HG02571 (cell line): ENCODE measurements around the gene POT1.

Experiments
- ATAC-seq: cut with Tn5 transposase; IDR thresholded peaks from one replicate; pipeline ENCODE4 v1.9.1; 2021; ENCODE audit warnings: mild to moderate bottlenecking, moderate library complexity; ENCODE audit not compliant: unreplicated experiment

POT1 gene

DNA sequence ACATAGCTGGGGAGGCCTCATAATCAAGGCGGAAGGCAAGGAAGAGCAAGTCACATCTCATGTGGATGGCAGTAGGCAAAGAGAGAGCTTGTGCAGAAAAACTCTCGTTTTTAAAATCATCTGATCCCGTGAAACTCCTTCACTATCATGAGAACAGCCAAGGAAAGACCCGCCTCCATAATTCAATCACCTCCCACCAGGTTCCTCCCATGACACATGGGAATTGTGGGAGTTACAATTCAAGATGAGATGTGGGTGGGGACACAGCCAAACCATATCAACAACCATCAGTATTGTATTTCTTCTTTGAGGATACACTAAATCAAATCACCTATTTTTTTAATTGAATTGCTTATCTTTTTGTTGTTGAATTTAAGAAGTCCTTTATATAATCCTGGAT is 16.7 kb downstream of the POT1 start:
- ATAC-seq: no peak

DNA sequence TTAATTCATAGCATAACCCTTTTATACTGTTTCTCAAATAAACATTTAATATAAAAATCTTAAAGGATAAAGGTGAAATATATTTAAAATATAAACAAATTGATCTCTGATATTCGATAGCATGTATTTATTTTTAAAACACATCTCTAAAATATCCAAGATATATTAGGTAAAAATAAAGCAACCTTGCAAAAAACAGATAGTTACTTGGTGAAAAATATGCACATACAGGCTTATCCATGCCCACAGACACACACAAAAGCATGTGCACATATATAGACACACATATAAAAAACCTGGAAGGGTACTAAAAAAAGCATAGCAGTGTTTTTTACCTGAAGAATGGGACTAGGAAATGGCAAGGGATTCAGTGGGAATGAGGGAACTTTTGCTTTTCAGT is 19.8 kb downstream of the POT1 start:
- no peak for ATAC-seq

DNA sequence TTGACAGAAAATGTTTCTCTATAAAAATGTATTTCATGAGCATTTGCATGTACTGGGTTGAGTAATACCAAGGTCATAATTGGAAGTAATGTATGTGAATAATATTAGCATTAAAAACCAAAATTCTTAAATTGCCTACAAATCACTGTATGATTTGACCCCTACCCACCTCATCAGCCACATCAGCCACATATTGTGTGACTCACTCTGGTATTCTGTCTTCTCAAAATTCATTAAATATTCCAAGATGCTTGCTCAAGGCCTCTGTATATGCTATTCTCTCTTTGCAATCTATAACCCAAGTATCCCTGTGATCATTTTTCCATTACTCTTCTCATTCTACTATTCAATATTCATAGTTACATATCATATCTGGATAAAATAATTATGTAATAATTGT is 21.4 kb downstream of the POT1 start:
- ATAC-seq: no peak

DNA sequence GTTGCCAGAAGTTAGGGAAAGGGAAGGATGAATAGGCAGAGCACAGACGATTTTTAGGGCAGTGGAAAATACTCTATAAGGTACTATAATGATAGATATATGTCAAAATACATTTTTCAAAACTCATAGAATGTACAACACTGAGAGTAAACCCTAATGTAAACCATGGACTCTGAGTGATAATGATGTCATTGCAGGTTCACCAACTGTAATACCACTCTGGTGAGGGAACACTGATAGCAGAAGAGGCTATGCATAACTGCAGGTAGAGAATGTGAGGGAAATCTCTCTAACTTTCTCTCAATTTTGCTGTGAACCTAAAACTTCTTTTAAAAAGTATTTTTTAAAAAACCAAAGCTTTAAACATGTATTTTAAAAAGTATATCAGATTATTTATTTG is 22.1 kb downstream of the POT1 start:
- no peak for ATAC-seq

DNA sequence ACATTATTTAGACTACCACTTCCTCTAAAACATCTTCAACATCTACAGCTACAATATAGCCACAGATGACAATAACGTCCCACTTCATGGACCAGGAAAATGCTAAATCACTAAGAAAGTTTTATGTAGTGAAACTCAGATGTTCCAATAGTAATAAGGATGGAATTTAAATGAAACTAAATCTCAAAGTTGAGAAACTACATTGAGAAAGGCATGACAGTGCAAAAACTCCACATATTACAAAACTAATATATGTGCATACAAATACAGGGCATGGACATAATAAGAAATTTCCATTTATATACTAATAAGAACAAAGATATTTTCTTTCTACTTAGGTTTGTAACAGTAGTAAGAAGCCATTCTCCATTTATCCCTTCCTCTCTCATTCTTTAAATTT is 31.1 kb downstream of the POT1 start:
- ATAC-seq: no peak

DNA sequence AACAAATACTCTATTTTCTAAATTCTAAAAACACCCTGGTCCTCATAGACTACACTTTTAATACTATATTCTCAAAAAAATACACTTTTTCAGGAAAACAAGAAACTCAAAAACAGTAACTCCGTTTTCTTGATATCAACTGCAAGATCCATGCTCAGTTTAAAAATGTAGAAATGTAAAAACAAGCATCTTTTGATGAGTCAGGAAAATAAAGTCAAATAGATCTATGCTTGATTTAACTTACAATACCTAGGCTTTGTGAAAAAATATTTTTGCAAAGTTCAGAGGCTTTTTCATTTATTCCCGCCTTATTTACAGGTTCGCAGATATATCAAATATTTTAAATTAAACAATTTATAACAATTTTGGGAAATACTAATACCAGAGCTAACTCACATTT is 33.6 kb downstream of the POT1 start:
- ATAC-seq: no peak

DNA sequence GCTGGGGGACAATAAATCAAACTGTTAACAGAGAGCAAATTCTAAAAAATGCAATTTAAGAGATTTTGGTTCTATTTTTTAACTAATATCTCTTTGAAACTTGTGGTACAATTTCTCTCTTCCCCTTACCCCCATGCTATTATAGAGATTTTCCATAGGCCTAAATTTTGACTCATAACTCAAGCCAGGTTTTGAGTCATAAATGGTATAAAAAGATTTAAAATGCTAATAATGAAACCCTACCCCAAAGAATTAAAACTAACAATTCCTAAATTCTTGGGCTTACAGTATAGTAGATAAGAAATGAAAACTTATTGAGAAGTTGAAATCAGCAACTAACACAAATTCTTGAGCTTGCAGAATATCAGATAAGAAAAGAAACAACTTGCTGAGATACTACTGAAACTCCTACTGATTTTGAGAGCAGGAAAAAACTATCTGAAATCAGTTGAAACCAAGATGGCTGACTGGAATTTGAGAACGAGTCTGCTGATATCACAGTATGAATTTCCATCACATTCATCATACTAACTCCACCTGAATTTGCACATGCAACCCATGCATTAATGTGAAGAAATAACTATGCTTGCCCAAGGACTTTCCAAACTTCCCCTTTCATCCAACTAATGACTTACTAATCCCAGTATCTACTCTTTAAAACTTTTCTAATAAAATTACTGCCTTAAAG is 36.3 kb downstream of the POT1 start:
- ATAC-seq: peak; percentile 64

DNA sequence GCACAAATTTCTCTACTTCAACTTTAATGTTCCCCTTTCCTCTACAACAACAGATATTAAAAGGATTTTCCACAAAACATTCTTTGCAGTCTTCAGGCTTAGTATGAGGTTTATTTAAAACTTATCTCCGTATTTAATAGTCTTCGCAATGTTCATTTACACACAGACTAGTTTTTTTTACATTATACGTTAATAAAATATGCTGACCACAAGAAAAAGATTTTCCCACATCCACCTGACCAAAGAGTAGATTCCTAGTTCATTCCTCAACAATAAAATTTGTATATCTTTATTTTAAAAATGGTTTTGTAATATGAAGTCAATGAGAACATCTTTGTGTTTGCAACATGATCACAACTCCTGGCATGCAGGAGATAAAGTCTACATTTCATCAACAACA is 42.4 kb downstream of the POT1 start:
- no peak for ATAC-seq

DNA sequence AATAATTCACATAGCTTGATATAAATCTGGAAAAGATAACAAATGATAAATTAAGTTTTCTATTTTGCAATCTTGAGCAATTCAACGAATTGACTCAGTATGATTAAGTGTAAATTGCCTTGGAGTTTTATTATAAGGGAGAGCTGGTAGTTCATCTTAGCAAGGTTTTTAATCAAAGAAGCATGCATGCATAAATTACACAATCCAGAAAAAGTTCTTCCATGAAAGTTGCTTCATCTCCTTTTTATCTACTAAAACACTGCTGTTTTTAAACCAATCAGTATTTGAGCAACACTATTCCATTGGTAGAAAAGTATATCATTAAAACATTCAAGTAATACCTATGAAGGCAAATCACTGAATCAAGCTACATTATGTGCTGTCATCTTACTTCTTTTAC is 47.6 kb downstream of the POT1 start:
- no peak for ATAC-seq

DNA sequence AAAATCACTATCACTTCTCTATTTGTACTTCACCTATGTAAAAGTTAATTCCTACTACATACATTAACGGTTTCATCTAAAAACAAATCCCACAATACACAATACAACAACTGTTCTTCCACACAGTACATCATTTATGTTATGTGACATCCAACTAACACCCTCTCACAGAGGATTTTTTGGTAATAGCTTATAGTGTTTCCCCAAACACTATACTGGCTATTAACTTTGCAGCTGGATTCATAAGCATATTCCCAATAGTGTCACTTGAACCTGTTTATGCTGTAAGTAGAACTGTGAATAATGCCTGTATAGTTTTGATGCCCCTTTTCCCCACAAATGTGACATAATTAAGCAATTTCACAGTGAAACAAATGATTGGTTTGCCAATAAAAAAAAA is 49.9 kb downstream of the POT1 start:
- no peak for ATAC-seq

DNA sequence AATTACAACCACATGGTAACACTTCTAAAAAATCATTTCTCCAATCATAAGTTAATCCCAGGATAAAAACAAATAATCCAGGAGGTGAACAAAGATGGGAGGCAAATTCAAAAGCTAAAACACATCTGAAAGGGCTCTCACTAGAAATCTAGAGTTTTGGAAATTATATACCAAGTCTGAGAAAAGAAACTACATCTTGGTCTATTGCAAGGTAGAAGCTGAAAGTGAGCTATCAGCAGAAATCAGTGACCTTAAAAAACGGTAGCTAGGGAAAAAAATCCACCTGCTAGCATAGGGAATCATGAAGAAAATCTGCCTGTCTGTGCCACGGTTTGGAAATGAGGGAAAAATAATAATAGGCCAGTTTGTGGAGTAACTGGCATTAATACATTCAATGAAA is 50.5 kb downstream of the POT1 start:
- ATAC-seq: no peak

DNA sequence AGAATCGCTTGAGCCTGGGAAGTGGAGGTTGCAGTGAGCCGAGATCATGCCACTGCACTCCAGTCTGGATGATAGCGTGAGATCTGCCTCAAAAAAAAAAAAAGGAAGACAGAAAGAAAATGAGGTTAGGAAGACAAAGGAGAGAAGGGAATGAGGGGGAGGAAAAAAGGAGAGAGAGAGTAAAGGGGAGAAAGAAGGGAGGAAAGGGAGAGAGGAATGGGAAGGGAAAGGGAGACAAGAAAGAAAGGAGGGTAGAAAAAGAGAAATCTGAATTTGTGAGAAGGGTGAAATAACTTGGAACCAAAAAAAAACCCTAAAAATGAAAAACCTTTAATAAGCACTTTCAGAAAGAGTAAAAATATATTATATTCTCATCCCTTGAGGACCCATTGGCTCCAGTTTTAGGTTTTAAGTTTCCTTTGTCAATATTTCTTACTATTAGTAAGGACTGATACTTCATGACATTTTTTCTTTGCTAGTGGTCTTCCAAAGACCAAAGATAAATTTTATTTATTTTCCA is 54.9 kb downstream of the POT1 start:
- ATAC-seq: no peak

DNA sequence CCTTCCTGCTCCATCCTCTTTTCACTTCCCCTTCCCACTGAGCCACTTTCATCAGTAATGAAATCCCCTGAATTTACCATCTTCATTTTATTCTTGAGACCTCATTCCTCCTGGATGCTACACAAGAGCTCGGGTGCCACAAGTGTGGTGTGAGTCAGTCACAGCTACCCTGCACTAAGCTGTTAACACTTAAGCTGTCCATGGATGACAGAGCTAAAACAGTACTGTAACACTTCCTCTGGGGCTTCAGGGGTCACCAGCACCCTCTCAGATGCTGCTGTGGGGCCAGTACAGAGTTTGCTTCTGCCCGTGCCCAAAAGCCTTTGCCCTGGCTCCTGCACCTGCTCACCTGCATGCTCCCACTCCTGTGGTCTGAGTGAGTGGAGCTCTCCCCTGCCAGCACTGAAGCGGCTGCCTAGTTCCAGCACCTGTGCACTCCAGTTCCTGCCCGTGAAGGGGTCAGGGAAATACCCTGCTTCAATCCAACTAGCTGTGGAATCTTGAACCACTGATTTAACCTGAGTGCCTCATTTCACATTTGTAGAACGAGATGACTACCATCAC is 71.9 kb downstream of the POT1 start:
- no peak for ATAC-seq

DNA sequence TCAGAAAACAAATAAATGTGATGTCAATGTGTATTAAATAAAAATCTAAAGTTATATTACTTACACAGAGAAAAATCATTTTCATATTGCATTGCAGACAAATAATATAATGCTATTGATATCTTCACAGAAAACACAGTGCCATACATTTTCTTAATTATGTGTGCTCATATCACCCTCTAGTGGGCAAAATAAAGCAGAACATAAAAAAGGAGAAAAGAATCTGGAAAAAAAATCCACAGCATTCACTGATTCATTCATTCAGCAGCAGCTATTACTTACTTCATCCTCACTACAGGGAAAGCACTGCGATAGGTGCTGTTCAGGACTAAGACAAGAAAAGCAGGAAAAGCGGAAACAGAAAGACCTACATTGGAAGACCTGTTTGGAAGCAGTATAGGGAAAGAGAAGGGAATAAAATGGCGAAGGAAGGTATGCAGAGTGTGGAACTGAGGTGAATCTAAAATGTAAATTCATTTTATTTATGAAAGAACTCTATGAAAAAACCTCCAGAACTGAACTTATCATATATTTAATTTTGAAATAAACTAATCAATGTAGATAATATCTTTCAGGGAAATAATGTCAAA is 73.2 kb downstream of the POT1 start:
- no peak for ATAC-seq

DNA sequence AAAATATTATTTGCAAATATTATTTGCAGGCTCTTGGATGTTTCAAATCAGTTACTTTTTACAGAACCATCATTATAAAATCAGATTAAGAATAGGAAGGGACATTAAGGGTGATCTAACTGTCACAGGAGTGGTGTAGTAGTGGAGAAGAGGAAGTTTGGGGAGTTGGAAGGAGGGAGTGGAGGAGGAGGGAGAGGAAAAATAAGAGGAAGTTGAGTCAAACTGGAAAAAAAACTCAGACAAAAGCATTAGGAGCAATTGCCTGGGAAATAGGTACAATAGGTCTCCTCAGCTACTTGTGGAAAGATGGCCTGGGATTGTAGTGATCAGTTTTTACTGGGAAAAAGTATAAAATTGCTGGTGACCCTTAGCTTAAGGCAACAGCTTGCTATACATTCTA is 86.3 kb downstream of the POT1 start:
- ATAC-seq: no peak

DNA sequence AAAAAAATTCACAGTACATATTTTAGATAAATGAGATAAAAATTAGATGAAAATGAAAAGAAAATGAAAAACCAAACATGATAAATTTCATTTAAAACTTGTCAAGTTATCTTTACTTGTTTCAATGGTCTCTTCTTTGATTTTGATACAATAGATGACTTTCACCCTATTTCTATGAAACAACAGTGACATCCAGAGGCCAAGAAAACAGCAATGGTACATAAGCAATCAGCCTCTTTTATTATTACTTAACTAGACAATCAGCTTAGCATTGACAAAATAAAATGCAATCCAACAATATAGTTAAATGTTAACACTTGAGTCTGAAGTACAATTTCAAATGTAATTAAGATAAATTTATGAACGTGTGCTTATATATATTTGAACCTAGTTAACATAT is 89.2 kb downstream of the POT1 start:
- no peak for ATAC-seq

DNA sequence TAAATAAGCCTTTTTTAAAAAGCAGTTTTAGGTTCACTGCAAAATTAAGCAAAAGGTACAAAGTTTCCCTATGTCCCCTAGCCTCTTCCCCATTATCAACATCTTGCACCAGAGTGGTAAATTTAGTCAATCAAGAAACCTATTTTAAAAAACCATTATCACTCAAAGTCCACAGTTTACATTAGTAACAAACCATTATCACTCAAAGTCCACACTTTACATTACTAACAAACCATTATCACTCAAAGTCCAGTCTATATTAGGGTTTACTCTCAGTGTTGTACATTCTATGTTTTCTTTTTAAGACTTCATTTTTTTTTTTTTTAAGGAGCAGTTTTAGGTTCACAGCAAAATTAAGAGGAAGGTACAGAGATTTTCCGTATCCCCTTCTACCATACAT is 89.9 kb downstream of the POT1 start:
- no peak for ATAC-seq

DNA sequence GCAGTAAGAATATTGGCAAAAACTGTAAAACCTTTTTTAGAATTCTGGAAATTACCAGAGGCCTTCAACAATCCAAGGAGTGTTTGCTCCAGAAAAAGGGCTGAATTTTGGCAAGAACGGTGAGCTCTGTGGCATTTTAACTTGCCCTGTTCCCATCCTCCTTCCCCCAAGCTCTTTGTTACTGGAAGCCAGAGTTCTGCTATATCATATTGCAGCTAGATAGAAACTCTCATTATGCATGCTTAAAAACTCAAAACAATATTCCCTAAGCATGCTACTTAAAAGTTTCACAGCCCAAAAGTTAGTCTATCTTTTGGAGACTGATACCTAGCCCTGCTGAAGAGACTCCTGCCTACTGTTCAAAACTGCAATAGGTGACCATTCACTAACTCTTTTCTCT is 93.5 kb downstream of the POT1 start:
- ATAC-seq: no peak

DNA sequence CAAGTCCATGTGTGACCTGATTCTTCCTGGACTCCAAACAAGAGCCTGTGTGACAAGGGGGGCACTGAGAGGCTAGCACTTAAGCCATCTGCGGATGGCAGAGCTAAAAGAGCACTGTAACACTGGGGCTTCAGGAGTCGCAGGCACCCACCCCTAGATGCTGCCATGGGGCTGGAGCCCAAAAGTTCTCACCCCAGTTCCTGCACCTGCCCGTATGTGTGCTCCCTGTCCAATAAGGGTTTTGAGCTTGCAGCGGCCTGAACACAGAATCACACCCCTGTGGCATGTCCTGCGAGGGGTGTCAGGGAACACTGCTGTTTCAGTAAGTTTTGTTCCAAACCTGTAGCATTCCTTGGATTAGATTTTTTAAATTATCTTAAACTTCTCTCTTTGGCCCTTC is 110.8 kb downstream of the POT1 start:
- no peak for ATAC-seq

DNA sequence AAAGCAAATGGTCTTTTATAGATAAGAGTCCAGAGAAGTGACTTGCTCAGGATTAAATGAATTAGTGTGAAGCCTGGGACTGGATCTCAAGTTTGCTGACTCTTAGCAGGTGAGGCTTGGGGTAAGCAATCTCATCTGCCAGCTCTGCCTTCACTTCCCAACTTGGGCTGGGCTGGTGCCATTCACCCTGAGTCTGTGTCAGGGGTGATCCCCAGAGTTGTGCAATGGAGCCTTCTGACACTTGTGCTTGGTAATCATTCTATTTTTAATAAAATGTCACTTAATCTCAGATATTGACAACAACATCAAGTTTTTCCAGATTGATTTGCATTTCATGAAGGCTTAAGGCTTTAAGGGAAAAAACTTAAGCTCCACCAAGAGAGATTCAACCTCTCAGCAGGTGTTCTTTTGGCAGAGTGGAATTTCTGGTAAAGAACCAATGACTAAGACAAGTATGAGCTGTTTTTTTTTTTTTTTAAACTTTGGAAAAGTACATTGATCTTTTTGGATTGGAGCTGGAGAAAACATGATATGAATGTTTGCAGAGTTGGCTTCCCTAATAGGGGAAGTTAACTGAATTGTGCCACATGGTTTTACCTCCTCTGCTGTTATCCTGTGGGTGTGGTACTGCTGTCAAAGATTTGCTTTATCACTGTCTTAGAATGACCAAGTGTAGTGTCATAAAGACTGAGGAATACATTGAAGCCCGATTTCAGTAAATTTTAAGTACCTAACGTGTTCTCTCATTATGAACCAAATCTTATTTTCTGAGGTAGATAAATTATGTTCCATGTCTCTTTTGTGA is 115.4 kb downstream of the POT1 start:
- no peak for ATAC-seq

DNA sequence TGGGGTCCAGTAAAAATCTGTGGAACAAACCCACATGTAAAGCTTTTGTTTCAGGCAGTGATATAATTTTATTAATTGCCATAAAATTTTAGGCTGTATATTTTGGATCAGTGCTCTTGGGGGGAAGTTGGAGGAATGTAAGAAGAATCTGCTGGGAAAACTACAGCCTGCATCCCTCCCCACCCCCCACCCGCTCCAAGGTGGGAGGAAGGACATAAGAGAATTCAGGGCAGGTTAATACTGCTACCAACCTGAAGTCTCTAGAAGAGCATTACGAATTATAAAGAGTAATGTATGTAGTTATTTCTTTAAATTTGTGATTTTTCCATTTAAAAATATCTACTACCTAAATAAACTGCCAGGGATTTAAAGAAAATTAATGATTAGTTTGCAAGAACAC is 116.9 kb downstream of the POT1 start:
- no peak for ATAC-seq

DNA sequence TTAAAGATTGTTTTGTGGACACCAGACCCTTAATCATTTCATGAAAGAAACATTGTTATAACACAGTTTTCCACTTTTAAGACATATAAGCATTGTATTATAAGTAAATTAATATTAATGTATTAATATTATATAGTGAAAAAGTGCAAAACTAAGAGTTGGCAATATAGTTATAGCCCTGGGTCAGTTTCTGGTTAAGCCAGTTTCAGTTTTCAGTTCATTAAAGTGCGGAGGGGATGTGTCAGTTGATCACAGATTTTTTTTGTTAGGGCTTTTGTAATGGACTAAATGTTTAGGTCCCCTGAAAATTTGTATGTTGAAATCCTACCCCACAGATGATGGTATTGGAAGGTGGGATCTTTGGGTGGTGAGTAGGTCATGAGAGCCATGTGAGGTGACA is 118.3 kb downstream of the POT1 start:
- no peak for ATAC-seq
